Testis (tissue), 2 donors: ENCODE data around the gene TMEM164.

Experiments
- CTCF ChIP-seq, 3 experiments: fragments of 450-650 bp in 2 of 3; fragments of 200-600 bp in 1 of 3; sonication (generic) in 1 of 3; IDR thresholded peaks; one replicate each; pipeline ENCODE4 v1.5.1; 2016 to 2019; ENCODE audit warnings: antibody characterized with exemption in 3 of 3, mild to moderate bottlenecking in 2 of 3, moderate library complexity in 1 of 3
- POLR2A ChIP-seq: fragments of 450-650 bp; IDR thresholded peaks from one replicate; pipeline ENCODE4 v1.6.1; 2017; ENCODE audit warnings: antibody characterized with exemption, mild to moderate bottlenecking, moderate library complexity

GRCh38 chrX:109954955-109955354 lies 48.0 kb upstream of the TMEM164 start:
- TF ChIP-seq POLR2A: no peak
- TF ChIP-seq CTCF (IDR thresholded peaks at IDR 0.05): no peak
